GM18868 (cell line): Measurements from ENCODE around the gene KDM4C.
"Not testable (repeated sequence)": the region's sequence is repeated elsewhere in the genome, so short reads cannot be mapped to it uniquely, and the experiment has no call there.

ENCODE experiments used
- ATAC-seq: cut with Tn5 transposase; IDR thresholded peaks from one replicate; pipeline ENCODE4 v1.9.1; 2021; ENCODE audit warnings: mild to moderate bottlenecking, moderate library complexity; ENCODE audit not compliant: unreplicated experiment

Gene KDM4C

DNA sequence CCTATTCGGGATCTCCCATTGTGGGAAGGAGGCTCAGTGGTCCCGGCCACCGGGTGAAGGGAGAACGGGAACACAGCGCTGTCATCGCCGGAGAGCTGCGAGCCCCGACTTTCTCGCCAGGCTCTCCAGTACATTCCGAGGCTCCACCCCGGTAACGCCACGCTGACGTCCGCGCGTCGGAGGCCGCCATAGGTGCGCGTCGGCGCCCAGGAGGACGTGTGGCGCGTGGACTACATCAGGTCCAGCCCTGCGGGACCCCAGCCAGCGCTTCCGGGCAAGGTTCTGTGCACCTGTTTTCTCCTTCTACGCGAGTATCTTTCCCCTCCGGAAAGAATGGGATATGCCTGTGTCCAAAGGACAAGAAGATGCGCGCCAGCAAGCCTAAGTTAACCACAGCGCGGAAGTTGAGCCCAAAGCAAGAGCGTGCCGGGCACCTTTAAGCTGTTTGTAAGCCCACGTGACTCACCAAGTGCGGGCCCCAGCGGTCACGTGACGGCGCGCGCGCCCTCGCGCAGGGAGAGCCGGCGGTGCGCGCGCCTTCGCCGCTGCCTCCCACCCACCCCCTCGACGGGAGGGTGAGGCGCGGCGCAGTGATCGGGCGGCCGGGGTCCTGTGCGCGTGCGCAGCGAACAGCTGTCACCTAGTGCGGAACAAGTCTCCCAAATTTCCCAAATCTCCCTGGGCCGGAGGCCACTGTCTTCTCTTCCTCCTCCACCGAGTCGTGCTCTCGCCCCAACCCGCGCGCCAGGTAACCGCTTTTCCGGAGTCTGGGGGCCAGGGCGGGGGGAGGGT lies at the start of gene KDM4C:
TSS of gene KDM4C (plus strand) at position 518 of the 792 bp plus-strand sequence. CDS start 35,016 bp downstream, outside the sequence.
- peak; percentile 79 for ATAC-seq

DNA sequence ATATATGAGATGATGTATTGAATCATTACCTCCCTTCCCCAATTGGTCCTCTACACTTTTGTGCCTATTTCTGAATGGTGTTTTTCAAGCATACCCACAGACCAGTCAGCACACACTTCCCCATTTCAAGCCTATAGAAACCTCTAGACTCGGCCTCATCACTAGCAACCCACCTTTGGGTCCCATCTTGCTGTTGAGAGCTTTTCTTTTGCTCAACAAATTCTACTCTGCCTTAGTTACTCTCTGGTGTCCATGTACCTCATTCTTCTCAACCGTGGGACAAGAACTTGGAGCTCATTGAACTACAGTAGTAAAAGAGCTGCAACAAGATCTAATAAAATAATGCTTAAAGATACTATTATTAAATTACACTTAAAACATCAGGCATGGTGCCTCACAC lies 49.0 kb upstream of the KDM4C start:
- ATAC-seq: no peak

DNA sequence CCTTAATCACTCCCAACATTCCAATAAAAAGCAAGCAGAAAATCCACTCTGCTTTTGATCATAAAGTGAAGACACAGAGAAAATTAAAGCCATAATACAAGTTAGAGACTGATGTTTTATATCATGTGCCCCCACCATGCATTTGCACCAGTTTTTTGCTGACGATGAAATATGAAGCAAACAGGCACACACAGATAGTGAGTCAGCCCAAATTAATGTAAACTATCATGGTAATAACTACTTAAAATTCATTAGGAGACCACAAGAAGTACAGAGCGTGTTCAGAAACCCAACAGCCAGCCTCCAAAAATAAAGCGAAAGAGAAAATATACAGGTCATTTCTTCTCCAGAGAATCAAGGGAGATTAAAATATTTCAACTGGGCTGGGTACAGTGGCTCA lies 46.4 kb upstream of the KDM4C start:
- ATAC-seq: no peak

DNA sequence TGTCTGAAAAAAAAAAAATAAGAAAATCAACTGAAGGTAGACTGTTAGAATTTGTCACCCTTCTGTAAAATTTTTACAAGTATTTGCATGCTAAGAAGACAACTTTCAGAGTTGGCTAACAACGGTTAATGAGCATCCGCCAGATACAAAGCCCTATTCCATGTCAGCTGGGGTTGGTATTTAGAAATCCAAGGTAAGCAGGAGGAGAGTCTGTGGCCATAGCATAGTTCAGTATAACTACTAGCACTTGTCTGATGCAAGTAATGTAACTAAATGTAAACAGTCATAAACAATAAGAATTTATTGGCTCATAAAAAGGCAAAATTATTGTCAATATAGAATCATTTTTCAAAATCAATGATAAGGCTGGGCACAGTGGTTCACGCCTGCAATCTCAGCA lies 45.7 kb upstream of the KDM4C start:
- ATAC-seq: no peak

DNA sequence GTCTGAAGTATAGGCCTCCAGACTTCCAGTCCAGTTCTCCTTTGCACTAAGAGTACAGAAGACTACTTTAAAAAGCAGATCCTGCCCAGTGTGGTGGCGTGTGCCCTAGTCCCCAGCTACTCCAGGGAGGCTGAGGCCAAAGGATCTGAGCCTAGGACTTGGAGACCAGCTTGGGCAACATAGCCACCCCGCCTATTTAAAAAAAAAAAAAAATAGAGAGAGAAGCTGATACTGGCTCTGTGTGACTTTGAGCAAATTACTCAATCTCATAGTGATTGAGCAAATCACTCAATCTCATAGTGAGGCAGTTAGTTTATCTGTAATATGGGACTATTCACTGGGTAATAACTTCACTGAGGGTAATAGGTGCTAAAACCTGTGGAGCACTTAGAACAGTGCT lies 43.6 kb upstream of the KDM4C start:
- ATAC-seq: no peak

DNA sequence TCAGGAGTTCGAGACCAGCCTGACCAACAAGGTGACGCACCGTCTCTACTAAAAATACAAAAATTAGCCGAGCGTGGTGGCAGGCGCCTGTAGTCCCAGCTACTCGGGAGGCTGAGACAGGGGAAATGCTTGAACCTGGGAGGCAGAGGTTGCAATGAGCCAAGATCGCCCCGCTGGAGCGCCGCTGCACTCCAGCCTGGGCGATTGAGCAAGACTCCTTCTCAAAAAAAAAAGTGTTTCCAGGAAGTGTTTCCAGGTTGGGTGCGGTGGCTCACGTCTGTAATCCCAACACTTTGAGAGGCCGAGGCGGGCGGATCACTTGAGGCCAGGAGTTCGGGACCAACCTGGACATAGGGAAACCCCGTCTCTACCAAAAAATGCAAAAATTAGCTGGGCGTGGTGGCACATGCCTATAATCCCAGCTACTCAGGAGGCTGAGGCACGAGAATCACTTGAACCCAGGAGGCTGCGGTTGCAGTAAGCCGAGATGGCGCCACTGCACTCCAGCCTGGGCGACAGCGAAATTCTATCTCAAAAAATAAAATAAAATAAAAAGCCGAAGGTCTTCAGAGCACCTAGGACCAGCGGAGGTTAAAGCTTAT lies 42.5 kb upstream of the KDM4C start:
- ATAC-seq: not testable (repeated sequence)

DNA sequence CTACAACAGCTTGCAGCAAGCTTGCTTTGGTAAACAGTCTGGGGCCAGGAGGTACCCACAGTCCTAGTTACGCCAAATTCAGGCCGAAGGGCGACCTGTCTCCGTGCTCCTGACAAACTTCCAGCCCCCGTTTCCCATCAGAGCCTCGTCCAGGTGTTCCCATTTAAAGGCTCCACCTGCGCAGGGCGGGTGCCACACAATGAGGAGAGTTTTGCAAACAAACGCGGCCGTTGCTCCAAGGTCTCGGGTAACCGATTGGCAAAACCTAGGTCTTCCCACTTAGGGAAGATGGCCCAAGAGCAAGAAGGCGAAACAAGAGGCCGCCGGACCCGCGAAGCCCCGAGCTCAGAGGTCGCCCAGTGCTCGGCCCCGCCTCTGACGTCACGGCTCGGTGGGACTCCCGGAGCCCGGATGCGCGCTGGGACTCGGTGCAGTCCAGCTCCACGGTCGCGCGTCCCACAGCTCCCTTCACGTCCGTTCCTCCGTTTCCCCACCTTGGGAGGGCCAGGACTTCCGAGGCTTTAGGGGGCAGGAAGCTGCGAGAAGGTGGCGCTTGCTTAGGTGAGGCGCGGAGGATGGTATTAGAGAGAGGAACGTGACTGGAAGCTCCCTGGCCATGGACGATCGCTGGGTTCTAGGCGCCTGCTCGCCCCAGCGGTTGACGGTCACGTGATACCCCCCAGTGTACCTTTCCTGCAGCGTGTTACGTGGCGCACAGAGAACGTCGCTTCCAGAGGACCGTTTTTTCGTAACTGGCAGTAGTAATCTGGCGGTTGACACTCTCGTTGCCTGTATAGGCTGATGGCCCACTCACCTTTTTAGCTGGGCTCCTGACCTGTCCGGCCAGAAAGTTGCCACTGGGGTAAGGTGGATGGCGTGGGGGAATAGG lies 41.8 kb upstream of the KDM4C start:
- peak; percentile 91 for ATAC-seq

DNA sequence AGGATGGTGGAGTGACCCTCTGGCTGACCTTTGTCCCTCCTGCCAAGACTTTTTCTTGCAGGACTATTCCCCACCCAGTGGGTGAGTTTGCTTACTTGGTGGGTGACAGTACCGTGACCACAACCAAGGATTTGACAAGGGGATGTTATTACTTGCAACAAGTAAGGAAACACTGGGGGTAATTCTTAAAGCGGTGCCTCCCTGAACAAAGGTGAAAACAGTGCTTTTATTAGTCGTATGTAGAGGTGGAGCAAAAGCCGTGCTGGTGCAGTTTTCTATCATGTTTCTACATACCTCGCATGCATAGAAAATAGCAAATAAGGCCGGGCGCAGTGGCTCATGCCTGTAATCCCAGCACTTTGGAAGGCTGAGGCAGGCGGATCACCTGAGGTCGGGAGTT lies 41.0 kb upstream of the KDM4C start:
- ATAC-seq: no peak

DNA sequence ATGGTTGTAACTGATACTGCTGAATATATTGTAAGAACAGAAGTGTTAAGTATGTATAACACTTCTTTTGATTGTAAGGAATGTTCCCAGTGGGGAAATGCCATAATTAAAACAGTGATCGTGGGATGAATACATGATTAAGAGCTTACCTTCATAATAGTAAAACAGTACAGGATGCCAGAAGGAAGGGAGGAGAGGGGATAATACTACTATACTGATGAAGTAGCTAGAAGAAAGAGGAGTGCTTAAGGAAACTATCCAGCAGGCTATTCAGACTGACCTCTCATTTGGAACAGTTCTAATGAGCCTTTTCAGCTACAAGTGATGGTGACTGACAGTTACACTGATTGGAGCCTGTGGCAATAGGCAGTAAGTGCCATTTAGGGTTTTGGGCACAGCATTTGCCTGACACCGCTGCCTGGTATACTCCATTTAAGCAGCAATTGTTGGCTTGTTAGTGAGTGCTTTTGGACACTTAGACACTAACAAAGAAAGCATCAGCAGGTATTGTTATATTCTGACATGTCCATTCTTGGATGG lies 33.8 kb upstream of the KDM4C start:
- ATAC-seq: no peak

DNA sequence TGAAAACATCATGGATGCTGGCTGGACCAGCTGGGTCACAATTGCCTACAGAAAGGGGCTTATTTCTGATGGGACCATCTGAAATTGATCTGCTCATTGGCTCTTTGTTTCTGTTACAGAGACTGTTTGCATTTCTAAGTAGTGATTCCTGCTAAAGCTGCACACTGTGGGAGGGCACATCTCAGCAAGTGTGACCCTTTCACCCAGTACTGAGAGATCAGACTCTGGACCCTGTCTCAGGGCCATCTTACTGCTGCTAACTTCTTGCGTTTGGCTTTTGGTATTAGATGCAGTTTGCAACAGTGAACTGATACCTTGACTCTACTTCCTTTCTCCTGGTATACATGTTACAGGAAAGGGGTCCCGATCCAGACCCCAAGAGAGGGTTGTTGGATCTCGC lies 24.5 kb upstream of the KDM4C start:
- ATAC-seq: no peak

DNA sequence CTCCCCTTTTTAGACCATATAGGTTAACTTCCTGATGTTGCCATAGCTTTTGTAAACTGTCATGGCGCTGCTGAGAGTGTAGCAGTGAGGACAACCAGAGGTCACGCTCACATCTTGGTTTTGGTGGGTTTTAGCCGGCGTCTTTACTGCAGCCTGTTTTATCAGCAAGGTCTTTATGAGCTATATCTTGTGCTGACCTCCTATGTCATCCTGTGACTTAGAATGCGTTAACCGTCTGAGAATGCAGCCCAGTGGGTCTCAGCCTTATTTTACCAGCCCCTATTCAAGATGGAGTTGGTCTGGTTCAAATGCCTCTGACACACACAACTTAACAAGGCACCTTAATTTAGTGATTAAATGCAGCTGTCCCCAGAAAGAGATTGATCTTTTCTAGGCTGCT lies 23.9 kb upstream of the KDM4C start:
- no peak for ATAC-seq

DNA sequence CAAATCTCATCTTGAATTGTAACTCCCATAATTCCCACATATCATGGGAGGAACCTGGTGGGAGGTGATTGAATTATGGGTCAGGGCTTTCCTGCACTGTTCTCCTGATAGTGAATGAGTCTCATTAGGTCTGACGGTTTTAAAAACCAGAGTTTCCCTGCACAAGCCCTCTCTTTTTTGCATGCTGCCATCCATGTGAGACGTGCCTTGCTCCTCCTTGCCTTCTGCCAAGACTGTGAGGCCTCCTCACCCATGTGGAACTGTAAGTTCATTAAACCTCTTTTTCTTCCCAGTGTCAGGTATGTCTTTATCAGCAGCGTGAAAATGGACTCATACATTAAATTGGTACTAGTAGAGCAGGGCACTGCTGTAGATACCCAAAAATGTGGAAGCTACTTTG lies 22.4 kb upstream of the KDM4C start:
- ATAC-seq: no peak

DNA sequence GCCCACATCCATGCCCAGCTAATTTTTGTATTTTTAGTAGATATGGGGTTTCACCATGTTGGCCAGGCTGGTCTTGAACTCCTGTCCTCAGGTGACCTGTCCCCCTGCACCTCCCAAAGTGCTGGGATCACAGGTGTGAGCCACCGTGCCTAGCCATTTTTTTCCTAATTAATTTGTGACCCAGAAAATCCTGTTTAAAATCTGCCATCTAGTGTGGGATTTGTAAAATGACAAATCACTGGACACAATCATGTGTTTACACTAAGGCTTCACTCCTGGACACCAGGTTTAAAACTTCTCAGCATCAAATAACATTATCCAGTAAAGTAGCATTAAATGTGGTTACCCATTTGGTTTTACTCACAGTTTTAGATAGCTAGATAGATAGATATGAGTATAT lies 18.6 kb upstream of the KDM4C start:
- no peak for ATAC-seq

DNA sequence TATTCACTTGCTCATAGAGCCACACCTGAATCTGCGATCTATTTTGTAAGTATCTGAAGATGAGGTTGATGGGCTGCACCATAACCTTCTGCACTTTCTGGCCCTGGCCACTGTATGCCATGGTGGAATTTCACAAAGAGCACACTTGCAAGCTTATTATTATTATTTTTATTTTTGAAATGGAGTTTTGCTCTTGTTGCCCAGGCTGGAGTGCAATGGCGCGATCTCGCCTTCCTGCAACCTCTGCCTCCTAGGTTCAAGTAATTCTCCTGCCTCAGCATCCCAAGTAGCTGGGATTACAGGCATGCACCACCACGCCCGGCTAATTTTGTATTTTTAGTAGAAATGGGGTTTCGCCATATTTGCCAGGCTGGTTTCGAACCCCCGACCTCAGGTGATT lies 8.9 kb upstream of the KDM4C start:
- not testable (repeated sequence) for ATAC-seq

DNA sequence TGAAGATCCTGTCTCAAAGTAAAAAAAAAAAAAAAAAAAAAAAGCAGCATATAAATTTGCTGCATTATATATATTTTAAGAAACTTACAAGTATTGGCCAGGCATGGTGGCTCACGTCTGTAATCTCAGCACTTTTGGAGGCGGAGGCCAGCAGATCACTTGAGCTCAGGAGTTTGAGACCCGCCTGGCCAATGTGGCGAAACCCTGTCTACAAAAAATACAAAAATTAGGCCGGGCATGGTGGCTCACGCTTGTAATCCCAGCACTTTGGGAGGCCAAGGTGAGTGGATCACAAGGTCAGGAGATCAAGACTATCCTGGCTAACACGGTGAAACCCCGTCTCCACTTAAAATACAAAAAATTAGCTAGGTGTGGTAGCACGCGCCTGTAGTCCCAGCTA lies 2.9 kb upstream of the KDM4C start:
- not testable (repeated sequence) for ATAC-seq

DNA sequence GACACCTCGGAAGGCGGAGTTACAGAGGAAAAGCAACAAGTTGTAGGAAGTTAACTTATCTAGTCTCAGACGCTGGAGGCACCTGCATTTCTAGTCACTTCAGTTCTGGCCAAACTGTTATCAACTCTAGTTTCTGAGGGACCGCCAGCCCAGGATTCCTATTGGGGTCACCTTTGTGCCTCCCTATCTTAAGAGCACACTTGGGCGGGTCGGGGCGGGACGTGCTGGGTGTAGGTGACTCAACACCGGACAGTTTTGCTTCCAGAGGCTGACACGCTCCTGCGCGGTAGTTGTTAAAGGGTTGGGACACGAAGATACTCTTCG lies 679 bp upstream of the KDM4C start:
- ATAC-seq: peak; percentile 34

DNA sequence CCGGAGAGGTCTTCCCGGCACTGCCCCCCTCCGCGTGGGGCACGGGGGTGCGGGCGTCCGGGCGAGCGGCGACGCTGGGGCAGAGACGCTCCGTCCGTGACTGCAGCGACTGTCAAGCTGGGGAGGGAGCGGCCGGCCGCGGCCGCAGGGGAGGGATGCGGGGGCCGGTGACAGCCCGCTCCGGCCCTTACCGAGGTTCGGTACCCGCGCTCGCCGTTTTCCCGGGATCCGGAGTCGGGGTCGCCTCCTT lies 400 bp downstream of the KDM4C start:
- ATAC-seq: peak; percentile 6

DNA sequence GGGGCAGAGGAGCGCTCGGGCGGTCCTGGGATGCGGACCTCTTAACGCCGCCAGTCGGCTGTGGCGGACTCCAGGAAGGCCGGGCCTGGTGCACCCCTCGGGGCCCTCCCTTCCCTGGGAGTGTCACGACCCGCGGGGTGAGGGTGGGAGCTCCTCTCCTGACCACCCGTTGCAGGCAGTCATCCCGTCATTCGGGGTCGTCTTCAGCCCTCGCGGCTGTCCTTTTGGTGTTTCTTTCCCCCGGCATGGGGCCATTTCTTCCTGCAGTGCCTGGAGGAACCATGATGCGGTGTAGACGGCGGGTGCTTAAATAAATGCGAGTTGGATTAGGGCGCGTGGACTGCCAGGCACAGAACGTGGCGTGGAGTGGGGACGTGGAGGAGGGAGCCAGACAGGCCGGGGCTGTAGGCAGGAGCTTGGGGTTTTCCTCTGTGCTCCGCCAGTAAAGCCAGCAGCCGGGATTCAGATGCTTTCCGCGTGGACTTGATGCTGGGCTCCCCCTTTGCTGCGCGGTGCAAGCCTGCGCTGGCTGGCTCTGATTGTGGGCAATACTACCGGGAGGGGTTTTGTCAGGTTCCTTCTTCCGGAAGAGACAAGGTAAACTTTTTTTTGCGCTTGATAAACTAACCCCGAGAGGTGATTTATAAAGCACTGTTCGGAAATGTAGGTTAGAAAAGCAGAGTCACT lies 868 bp downstream of the KDM4C start:
- peak; percentile 26 for ATAC-seq

DNA sequence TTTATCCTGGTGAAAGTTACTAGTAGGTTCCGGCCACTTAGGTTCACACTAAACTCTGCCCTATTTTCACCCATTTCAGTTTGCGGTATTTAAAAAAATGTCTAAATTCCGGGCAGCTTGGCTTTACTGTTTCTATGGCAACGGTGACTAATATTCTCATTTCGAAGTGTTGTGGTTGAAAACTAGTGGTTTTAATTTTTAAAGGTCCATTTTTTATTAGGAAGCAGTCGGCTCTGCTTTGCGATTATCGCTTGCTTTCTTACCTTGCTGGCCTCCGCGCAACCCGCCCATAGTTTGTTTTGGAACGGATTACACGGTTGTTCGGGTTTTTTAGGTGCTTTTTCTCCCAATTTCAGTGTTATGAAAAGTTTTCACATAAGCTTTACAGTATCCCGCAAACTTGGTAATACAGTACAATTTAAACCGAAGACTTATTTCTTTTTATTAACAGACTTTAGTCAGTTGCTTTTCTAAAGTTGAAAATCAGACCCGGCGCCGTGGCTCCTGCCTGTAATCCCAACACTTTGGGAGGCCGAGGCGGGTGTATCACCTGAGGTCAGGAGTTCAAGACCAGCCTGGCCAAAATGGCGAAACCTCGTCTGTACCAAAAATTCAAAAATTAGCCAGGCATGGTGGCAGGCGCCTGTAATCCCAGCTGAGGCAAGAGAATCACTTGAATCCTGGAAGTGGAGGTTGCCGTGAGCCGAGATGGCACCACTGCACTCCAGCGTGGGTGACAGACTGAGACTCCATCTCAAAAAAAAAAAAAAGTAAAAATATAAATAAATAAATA lies 1.6 kb downstream of the KDM4C start:
- peak; percentile 11 for ATAC-seq

DNA sequence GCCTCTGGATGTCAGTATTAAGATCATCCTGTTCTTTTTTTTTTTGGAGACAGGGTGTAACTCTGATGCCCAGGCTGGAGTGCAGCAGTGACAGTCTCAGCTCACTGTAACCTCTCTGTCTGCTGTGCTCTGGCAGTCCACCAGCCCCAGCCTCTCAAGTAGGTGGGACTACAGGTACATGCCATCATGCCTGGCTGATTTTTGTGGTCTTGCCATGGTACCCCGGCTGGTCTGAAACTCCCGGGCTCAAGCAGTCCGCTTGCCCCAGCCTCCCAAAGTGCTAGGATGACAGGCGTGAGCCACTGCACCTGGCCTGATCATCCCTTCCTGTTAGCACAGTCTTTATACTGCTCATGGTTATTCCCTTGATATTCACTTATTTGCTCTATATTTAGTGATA lies 3.5 kb downstream of the KDM4C start:
- ATAC-seq: no peak
